MCF 10A (cell line): ENCODE data around the gene GCNT1. TPM values are rescaled to one million over a fixed set of nuclear protein-coding genes. Genes with fewer than 3 reads are reported as not detected.

Experiments used
- BruUV-seq: library from RNA; stranded (reverse); fragments of 400-500 nt; replicated peaks from 2 replicates; lab custom pipeline; 2021; lab: Mats Ljungman, UMichigan
- CTCF ChIA-PET: fragments of 300-600 bp; sonication (Branson Sonifier 250); formaldehyde crosslinking; extraction: SDS; loops from one replicate; lab custom pipeline; 2021; ENCODE audit warnings: antibody characterized with exemption, inconsistent platforms; lab: Yijun Ruan, JAX
- POLR2A ChIA-PET: fragments of 300-600, 350-650 bp; sonication (Branson Sonifier 250); formaldehyde crosslinking; extraction: SDS; loops from one replicate; lab custom pipeline; 2020; ENCODE audit warnings: antibody characterized with exemption, inconsistent platforms; lab: Yijun Ruan, JAX
- DNase-seq: peaks from one replicate; pipeline ENCODE4 v3.0.0-alpha.2; 2018; ENCODE audit not compliant: unreplicated experiment
- H3K27ac Mint-ChIP-seq: one replicate; pipeline ENCODE4 v1.8.0; 2022; ENCODE audit warnings: mild to moderate bottlenecking, low read depth, mixed read lengths; ENCODE audit not compliant: unreplicated experiment
- H3K27me3 Mint-ChIP-seq: one replicate; pipeline ENCODE4 v1.8.0; 2022; ENCODE audit warnings: mixed read lengths; ENCODE audit not compliant: insufficient read depth, unreplicated experiment
- H3K36me3 Mint-ChIP-seq: one replicate; pipeline ENCODE4 v1.8.0; 2022; ENCODE audit warnings: mild to moderate bottlenecking, moderate library complexity, mixed read lengths; ENCODE audit not compliant: insufficient read depth, unreplicated experiment
- H3K4me1 Mint-ChIP-seq: one replicate; pipeline ENCODE4 v1.8.0; 2022; ENCODE audit warnings: mixed read lengths; ENCODE audit not compliant: insufficient read depth, unreplicated experiment
- H3K4me3 Mint-ChIP-seq: one replicate; pipeline ENCODE4 v1.8.0; 2022; ENCODE audit warnings: mild to moderate bottlenecking, moderate library complexity, mixed read lengths; ENCODE audit not compliant: unreplicated experiment
- H3K9me3 Mint-ChIP-seq: one replicate; pipeline ENCODE4 v1.8.0; 2022; ENCODE audit warnings: mixed read lengths; ENCODE audit not compliant: unreplicated experiment
- intact Hi-C: fragments of 100-400 bp; cut with micrococcal nuclease; formaldehyde crosslinking; loops from 2 replicates; pipeline ENCODE4 v1.14.1; 2022
- total RNA-seq: library from RNA; stranded (reverse); gene quantifications from 2 replicates; pipeline ENCODE4 v1.2.3, GENCODE V29; 2022
- TF ChIP-seq, protein P1 (sequence below): fragments of 200-600 bp; IDR thresholded peaks from one replicate; pipeline ENCODE4 v1.8.0; 2022; ENCODE audit warnings: antibody characterized with exemption, mild to moderate bottlenecking; ENCODE audit not compliant: unreplicated experiment

Gene GCNT1
- total RNA-seq, 1 experiment from 2014 or later = 11.5 TPM

DNA sequence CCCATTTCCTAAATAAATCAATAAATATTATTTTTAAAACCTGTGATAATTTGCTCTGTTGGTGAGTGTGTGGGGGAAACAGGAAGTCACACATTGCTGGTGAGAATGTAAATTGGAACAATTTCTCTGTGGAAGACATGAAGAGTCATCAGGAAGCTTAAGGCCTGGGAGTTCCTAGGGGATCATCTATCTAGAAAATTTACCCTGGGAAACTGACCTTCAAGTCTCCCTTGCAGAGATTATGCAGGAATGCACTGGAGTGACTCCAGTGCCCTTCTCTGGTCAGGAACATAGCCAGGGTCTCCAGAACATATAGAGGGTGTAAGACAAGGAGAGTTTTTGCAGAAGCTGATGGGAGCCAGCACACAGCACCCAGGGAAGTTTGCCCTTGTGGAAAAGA is 13.0 kb upstream of the GCNT1 start:
- ChIA-PET CTCF (interaction anchor here (0.8 to 9.9 kb wide), 4 partner anchors 208 to 259 kb away, joined by 4 to 226 read pairs (median 35); no protein-coding TSS in a partner anchor), POLR2A (no interaction called here)
- H3K9me3 Mint-ChIP-seq = no peaks in the 10 kb centered on the region
- H3K4me3 Mint-ChIP-seq = no peak overlapping the region
- no peaks in the 10 kb centered on the region for H3K4me1 Mint-ChIP-seq
- DNase-seq = no peak
- H3K27ac Mint-ChIP-seq = no peak overlapping the region
- H3K27me3 Mint-ChIP-seq = no peaks in the 10 kb centered on the region
- H3K36me3 Mint-ChIP-seq = no peaks in the 10 kb centered on the region
- intact Hi-C loops = loop anchor here (5.0 kb wide), 1 partner anchor 44 kb away; no protein-coding TSS in a partner anchor
- BruUV-seq = no TSS peak
- TF ChIP-seq, protein P1, sequence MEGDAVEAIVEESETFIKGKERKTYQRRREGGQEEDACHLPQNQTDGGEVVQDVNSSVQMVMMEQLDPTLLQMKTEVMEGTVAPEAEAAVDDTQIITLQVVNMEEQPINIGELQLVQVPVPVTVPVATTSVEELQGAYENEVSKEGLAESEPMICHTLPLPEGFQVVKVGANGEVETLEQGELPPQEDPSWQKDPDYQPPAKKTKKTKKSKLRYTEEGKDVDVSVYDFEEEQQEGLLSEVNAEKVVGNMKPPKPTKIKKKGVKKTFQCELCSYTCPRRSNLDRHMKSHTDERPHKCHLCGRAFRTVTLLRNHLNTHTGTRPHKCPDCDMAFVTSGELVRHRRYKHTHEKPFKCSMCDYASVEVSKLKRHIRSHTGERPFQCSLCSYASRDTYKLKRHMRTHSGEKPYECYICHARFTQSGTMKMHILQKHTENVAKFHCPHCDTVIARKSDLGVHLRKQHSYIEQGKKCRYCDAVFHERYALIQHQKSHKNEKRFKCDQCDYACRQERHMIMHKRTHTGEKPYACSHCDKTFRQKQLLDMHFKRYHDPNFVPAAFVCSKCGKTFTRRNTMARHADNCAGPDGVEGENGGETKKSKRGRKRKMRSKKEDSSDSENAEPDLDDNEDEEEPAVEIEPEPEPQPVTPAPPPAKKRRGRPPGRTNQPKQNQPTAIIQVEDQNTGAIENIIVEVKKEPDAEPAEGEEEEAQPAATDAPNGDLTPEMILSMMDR = no peak

DNA sequence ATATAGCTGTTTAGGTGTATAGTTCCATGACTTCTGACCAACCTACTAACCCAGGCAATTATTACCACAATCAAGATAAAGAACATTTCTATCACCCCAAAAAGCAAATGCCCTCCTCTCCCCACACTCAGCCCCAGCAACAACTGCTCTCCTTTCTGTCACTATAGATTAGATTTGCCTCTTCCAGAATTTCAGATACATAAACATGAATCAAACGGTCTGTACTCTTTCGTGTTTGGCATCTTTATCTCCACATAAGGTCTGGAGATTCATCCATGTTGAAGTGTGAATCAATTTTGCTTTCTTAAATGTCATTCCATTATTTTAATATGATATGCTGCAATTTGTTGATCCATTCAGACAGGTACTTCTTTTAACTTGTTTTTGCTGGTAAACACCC is 10.5 kb upstream of the GCNT1 start:
- intact Hi-C loops = loop anchor here (5.0 kb wide), 1 partner anchor 46 kb away; no protein-coding TSS in a partner anchor
- no peaks in the 10 kb centered on the region for H3K9me3 Mint-ChIP-seq
- H3K27me3 Mint-ChIP-seq = no peaks in the 10 kb centered on the region
- H3K4me1 Mint-ChIP-seq = peaks cover 7% of the 10 kb centered on the region
- H3K4me3 Mint-ChIP-seq = no peak overlapping the region
- DNase-seq = no peak
- CTCF ChIA-PET = interaction anchor here (0.7 to 9.9 kb wide), 12 partner anchors 8 to 1713 kb away, joined by 3 to 226 read pairs (median 4); partner anchors contain the start of gene RFK
- H3K27ac Mint-ChIP-seq = no peak overlapping the region
- TF ChIP-seq, protein P1 = no peak
- POLR2A ChIA-PET = interaction anchor here (2.0 kb wide), 1 partner anchor 11 kb away, joined by 6 read pairs; the partner anchor contains the start of gene GCNT1
- no peaks in the 10 kb centered on the region for H3K36me3 Mint-ChIP-seq
- BruUV-seq = no TSS peak

DNA sequence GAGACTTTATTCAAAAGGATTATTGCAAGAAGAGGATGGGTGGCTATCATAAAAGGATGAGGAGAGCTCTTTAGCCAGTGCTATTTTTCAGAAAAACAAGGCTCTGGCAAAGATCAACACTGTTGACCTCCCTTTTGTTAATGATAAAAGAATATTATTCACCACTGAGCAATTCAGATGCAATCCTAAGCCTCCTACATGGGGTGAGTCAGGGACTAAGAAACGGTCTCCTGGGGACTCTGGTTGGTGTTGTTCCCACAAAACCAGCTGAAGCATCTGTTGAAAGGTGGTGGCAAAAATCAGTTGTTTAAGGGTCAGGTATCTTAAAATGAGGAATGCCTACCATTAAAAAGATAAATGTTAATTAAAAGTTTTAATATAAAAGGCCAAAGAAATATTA is 7.7 kb upstream of the GCNT1 start:
- no peaks in the 10 kb centered on the region for H3K36me3 Mint-ChIP-seq
- TF ChIP-seq, protein P1 = no peak
- intact Hi-C loops = loop anchor here (10.0 kb wide), 1 partner anchor 64 kb away; no protein-coding TSS in a partner anchor
- H3K27ac Mint-ChIP-seq = no peak overlapping the region
- no TSS peak for BruUV-seq
- H3K27me3 Mint-ChIP-seq = no peaks in the 10 kb centered on the region
- H3K9me3 Mint-ChIP-seq = no peaks in the 10 kb centered on the region
- peak; percentile 40 for DNase-seq
- no peak overlapping the region for H3K4me3 Mint-ChIP-seq
- ChIA-PET CTCF (interaction anchor here (0.6 to 8.9 kb wide), 7 partner anchors 169 to 1386 kb away, joined by 3 to 89 read pairs (median 5); no protein-coding TSS in a partner anchor), POLR2A (interaction anchor here (0.6 kb wide), 1 partner anchor 1442 kb away, joined by 3 read pairs; no protein-coding TSS in a partner anchor)
- peaks cover 21% of the 10 kb centered on the region for H3K4me1 Mint-ChIP-seq

DNA sequence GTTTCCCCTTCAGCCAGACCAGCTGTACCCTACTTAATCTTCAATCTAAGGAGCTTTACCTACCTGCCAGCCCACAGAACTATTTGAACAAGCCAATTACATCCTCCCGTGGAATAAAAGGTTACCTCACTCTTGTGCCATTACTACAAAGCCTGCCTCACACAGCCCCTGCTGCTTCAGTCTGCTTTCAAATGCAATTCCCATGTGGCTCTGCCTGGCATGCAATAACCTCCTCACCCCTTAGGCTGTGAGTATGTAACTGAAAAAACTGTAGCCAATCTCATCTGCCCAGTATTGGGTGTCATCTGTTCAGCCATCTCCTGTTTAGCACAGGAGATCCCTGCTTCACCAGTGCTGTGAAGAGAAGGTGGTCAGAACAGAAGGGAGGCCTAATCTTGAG is 6.1 kb upstream of the GCNT1 start:
- DNase-seq = no peak
- no peaks in the 10 kb centered on the region for H3K9me3 Mint-ChIP-seq

More for the DNA sequence above, 6.1 kb upstream of the GCNT1 start:
- no TSS peak for BruUV-seq
- POLR2A ChIA-PET = interaction anchor here (0.5 kb wide), 1 partner anchor 254 kb away, joined by 3 read pairs; no protein-coding TSS in a partner anchor
- Mint-ChIP-seq H3K4me1 (peaks cover 25% of the 10 kb centered on the region), H3K4me3 (no peak overlapping the region), H3K36me3 (no peaks in the 10 kb centered on the region), H3K27ac (peak overlapping the region; percentile 52), H3K27me3 (no peaks in the 10 kb centered on the region)
- intact Hi-C loops = loop anchor here (10.0 kb wide), 1 partner anchor 62 kb away; no protein-coding TSS in a partner anchor
- CTCF ChIA-PET = interaction anchor here (0.6 to 8.9 kb wide), 4 partner anchors 110 to 251 kb away, joined by 3 to 89 read pairs (median 5); no protein-coding TSS in a partner anchor
- TF ChIP-seq, protein P1 = no peak
